Activated naive CD4-positive, alpha-beta T cell treated with anti-CD3 and anti-CD28 coated beads for 36 hours (primary cell): ENCODE results near the gene KCTD16. TPM values are rescaled to one million over a fixed set of nuclear protein-coding genes. Genes with fewer than 3 reads are reported as not detected.

ENCODE experiments used
- CTCF ChIA-PET: fragments of 350-600 bp; sonication (Branson Sonifier 250); formaldehyde crosslinking; loops from one replicate; lab custom pipeline; 2021; ENCODE audit warnings: antibody characterized with exemption; lab: Charles Lee
- DNase-seq: peaks from one replicate; pipeline ENCODE4 v3.0.0-alpha.2; 2020
- H3K27ac Mint-ChIP-seq: one replicate; pipeline ENCODE4 v1.8.0; 2021; ENCODE audit warnings: mild to moderate bottlenecking, mixed read lengths
- H3K27me3 Mint-ChIP-seq: one replicate; pipeline ENCODE4 v1.8.0; 2021; ENCODE audit warnings: low read depth, mixed read lengths
- H3K36me3 Mint-ChIP-seq: one replicate; pipeline ENCODE4 v1.8.0; 2021; ENCODE audit warnings: low read depth, mixed read lengths
- H3K4me1 Mint-ChIP-seq: one replicate; pipeline ENCODE4 v1.8.0; 2021; ENCODE audit warnings: low read depth, mixed read lengths
- H3K4me3 Mint-ChIP-seq: one replicate; pipeline ENCODE4 v1.8.0; 2021; ENCODE audit warnings: mild to moderate bottlenecking, moderate library complexity, mixed read lengths
- H3K9me3 Mint-ChIP-seq: one replicate; pipeline ENCODE4 v1.8.0; 2021; ENCODE audit warnings: mixed read lengths
- intact Hi-C: fragments of 100-400 bp; cut with micrococcal nuclease; formaldehyde crosslinking; loops from one replicate; pipeline ENCODE4 v1.15.1; 2023
- total RNA-seq, 2 experiments: library from RNA; stranded (reverse); gene quantifications; one replicate each; pipeline ENCODE4 v1.2.3, GENCODE V29; 2021

KCTD16 gene
- total RNA-seq, 2 experiments from 2014 or later, result 0.27 to 0.29 TPM

DNA sequence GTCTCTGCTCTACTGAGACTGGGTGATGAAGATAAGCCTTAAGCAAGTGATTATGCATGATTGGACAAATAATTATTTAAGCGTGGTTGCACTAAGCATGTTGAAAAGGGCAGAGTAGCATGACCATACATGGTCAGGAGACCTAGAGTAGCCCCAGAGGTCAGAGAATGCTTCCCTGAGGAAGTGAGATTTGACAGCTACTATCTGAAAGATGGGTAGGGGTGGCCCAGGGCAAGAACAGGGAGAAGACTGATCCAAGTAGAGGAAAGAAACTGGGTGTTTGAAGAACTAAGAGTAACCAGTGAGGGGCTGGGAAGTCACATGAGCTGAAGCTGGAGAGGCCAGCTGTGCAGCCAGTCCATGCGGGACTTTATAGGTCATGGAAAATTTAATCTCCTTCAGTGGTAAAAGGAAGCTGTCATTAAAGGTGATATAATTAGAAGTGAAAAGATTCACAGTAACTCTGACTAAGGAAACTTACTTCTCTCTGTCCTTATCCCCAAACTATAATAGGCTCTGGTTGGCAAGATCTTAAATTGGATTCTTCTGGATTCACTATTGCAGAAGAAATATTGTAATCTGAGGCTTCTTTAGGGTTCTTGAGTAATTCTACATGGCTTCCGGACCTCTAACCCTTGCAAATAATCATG lies 35.4 kb upstream of the KCTD16 start:
- Mint-ChIP-seq H3K27me3 (no peaks in the 10 kb centered on the region), H3K4me1 (peaks cover 4% of the 10 kb centered on the region), H3K4me3 (no peak overlapping the region), H3K27ac (no peak overlapping the region), H3K9me3 (no peaks in the 10 kb centered on the region), H3K36me3 (no peaks in the 10 kb centered on the region)
- CTCF ChIA-PET, result interaction anchor here (0.6 to 0.9 kb wide), 2 partner anchors 56 to 972 kb away, joined by 3 to 5 read pairs; no protein-coding TSS in a partner anchor
- DNase-seq, result no peak
- intact Hi-C loops, result no loop called here

DNA sequence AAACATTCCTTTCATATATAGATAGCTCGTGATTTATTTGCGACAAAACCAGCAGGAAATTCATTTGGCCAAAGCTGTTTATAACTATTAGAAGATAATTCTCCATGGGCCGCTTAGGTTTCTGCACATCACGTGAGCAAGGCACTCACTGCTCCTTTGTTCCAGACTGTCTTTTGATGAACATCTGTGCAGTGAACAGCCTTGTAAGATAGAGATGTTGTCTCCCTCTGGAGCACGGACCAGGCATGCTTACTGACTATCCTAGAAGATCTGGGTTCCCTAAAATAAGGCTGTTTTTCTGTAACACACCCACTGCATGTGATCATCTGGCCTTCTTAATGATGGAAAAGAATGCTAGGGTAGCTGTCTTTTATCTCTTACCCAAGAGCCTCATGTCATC lies 31.1 kb upstream of the KCTD16 start:
- no peaks in the 10 kb centered on the region for H3K9me3 Mint-ChIP-seq
- no peak for DNase-seq
- peaks cover 5% of the 10 kb centered on the region for H3K4me1 Mint-ChIP-seq
- no peak overlapping the region for H3K4me3 Mint-ChIP-seq
- no peaks in the 10 kb centered on the region for H3K36me3 Mint-ChIP-seq
- no peak overlapping the region for H3K27ac Mint-ChIP-seq
- H3K27me3 Mint-ChIP-seq, result no peaks in the 10 kb centered on the region
- CTCF ChIA-PET, result interaction anchor here (0.6 to 0.9 kb wide), 3 partner anchors 9 to 321 kb away, joined by 3 to 4 read pairs (median 3); no protein-coding TSS in a partner anchor
- intact Hi-C loops, result loop anchor here (1.0 kb wide), 1 partner anchor 314 kb away; no protein-coding TSS in a partner anchor

DNA sequence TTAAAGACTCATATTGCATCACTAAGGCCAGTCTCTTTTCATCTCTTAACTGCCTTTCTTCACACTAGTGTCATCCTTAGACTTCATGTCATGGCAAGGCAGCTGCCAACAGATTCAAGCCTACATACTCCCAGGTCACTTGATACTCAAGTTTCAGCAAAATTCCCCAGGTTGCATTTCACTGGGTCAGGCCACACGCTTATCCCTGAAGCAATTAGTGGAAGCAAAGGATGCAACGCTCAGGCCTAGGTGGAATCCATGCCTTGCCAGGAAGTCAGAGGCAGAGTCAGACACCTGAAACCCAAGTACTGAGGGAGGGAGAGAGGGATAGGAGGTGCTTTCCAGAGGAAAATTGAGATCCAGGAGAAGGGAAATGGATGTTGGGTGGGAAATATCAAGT lies 29.1 kb upstream of the KCTD16 start:
- DNase-seq, result no peak
- Mint-ChIP-seq H3K27ac (no peak overlapping the region), H3K27me3 (no peaks in the 10 kb centered on the region), H3K4me3 (no peak overlapping the region), H3K36me3 (no peaks in the 10 kb centered on the region), H3K9me3 (no peaks in the 10 kb centered on the region), H3K4me1 (peaks cover 2% of the 10 kb centered on the region)
- CTCF ChIA-PET, result interaction anchor here (1.4 to 1.5 kb wide), 3 partner anchors 17 to 46 kb away, joined by 3 to 5 read pairs (median 4); no protein-coding TSS in a partner anchor
- intact Hi-C loops, result loop anchor here (5.0 kb wide), 2 partner anchors 1124 to 1219 kb away; no protein-coding TSS in a partner anchor

DNA sequence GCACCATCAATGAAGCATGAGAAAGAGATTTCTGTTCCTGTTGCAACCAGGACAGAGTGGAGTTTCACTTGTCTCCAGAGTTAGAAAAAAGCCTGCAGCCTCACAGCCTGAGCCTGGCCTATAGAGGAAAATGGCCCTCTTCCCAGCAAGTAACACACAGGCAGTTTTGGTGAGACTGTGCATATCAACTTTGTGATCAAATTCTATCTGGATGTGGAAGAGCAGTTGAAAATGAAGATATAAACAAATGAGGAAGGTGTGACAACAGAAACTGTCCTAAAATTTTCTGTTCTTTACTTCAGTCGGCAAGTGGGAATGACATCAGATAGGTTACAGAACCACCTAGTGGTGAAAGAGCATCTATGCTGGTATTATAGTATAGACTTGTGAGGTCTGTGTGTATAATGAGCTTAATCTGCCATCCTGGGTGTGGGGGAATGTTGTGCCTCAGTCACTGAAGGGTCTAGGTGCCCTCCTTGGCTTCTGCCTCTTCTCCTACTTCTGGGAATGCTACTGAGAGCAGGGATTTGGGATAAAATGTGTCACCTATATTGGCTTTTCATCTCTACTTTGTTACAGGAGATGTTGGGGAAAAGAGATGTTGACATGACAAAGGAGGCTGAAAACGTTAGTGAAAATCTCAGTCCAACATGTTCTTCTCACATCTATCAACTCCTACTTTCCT lies 28.4 kb upstream of the KCTD16 start:
- no peak for DNase-seq
- Mint-ChIP-seq H3K9me3 (no peaks in the 10 kb centered on the region), H3K27me3 (no peaks in the 10 kb centered on the region), H3K4me3 (no peak overlapping the region), H3K4me1 (peaks cover 2% of the 10 kb centered on the region), H3K36me3 (no peaks in the 10 kb centered on the region), H3K27ac (no peak overlapping the region)
- intact Hi-C loops, result loop anchor here (2.0 to 5.0 kb wide), 3 partner anchors 51 to 1220 kb away; no protein-coding TSS in a partner anchor
- CTCF ChIA-PET, result interaction anchor here (0.7 to 1.5 kb wide), 7 partner anchors 12 to 984 kb away, joined by 3 to 9 read pairs (median 4); no protein-coding TSS in a partner anchor

DNA sequence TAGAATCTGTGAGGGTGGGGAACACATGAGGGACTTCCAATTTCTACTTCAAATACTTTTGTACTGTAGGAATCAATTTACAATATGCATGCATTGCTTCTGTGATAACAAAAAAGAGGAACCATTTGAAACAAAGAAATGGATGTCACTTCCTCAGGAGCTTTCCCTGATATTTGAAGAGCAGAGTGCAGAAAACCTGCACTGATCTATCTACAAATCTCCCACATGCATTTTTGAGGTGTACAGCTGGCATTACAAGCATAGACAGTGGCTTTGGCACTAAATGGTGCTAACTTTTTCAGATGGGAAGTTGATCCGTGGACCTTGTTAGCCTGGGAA lies 27.9 kb upstream of the KCTD16 start:
- Mint-ChIP-seq H3K4me1 (peaks cover 2% of the 10 kb centered on the region), H3K9me3 (no peaks in the 10 kb centered on the region), H3K27ac (no peak overlapping the region), H3K27me3 (no peaks in the 10 kb centered on the region), H3K36me3 (no peaks in the 10 kb centered on the region), H3K4me3 (no peak overlapping the region)
- no peak for DNase-seq
- intact Hi-C loops, result loop anchor here (2.0 to 5.0 kb wide), 3 partner anchors 50 to 1220 kb away; no protein-coding TSS in a partner anchor
- CTCF ChIA-PET, result interaction anchor here (0.7 to 1.5 kb wide), 7 partner anchors 12 to 984 kb away, joined by 3 to 9 read pairs (median 4); no protein-coding TSS in a partner anchor

DNA sequence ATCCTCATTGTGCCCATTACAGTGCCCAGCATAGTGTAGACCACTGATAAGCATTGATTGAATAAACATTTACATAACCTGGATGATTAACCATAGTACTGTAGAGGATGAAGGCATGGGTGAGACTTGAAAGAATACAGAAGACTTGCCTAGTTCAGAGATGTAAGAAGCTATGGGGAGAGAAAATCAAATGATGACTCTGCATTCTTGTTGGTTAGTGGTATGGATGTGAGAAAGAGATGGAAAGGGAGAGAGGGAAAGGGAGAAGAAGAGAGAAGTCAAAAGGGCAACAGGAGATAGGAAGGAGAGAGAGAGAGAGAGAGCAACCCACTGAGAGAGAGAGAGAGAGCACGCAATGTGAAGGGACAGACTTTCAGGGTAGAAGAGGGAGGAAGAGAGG lies 27.0 kb upstream of the KCTD16 start:
- Mint-ChIP-seq H3K27ac (no peak overlapping the region), H3K4me1 (peaks cover 2% of the 10 kb centered on the region), H3K9me3 (no peaks in the 10 kb centered on the region), H3K4me3 (no peak overlapping the region), H3K36me3 (no peaks in the 10 kb centered on the region), H3K27me3 (no peaks in the 10 kb centered on the region)
- DNase-seq, result no peak
- intact Hi-C loops, result loop anchor here (2.0 to 5.0 kb wide), 3 partner anchors 49 to 1221 kb away; no protein-coding TSS in a partner anchor
- CTCF ChIA-PET, result interaction anchor here (1.1 to 1.5 kb wide), 2 partner anchors 13 to 47 kb away, joined by 4 to 9 read pairs; no protein-coding TSS in a partner anchor

DNA sequence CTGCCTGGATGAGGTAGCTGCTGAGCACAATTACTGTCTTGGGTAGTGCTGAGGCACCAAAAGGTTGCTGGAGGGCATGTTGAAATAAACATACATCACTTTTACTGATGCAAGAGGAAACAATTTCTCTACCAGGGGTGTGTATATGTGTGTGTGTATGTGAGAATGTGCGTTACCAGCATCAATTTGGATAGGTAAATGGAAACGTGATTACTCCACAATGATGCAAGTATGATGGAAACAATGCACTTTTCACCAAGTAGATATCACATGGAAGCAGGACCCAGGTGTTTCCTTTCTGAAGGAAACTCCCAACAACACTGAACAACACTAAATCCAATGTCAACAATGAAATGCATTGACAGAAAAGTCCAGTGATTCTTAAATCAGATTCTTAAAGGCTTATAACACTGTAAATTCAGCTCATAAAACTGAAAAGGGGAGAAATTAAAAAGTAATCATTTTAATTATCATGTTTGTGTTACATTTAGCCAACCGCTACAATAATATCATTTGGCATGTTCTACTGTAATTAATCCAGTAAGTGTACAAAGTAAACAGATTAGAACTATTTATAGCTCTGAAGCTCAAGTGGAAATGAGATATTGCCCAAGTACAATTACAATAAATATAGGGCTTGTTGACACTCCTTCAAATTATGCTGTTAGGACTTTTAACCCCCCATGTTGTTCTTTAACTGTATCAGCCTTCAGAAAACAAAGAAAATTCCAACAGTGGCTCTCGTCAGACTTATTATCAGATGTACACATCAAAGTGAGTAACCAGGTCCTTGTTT lies 25.5 kb upstream of the KCTD16 start:
- CTCF ChIA-PET, result no interaction called here
- peaks cover 2% of the 10 kb centered on the region for H3K4me1 Mint-ChIP-seq
- H3K9me3 Mint-ChIP-seq, result no peaks in the 10 kb centered on the region
- no peak overlapping the region for H3K4me3 Mint-ChIP-seq
- H3K36me3 Mint-ChIP-seq, result no peaks in the 10 kb centered on the region
- no peaks in the 10 kb centered on the region for H3K27me3 Mint-ChIP-seq
- no peak for DNase-seq
- no peak overlapping the region for H3K27ac Mint-ChIP-seq
- intact Hi-C loops, result loop anchor here (5.0 kb wide), 2 partner anchors 1128 to 1223 kb away; no protein-coding TSS in a partner anchor

DNA sequence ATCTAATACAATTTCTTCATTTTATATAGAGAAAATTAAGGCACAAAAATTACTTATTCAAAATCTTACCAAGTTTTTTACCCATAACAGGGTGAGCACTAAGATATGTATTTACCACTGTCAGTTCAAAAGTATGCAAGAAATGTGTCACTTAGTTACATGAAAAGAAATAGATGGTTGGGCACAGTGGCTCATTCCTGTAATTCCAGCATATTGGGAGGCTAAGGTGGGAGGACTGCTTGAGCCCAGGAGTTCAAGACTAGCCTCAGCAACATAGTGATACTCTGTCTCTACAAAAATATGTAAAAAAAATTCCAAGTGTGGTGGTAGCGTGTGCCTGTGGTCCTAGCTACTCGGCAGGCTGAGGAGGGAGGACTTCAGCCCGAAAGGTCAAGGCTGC lies 19.6 kb upstream of the KCTD16 start:
- Mint-ChIP-seq H3K27ac (no peak overlapping the region), H3K9me3 (no peaks in the 10 kb centered on the region), H3K27me3 (no peaks in the 10 kb centered on the region)

DNA sequence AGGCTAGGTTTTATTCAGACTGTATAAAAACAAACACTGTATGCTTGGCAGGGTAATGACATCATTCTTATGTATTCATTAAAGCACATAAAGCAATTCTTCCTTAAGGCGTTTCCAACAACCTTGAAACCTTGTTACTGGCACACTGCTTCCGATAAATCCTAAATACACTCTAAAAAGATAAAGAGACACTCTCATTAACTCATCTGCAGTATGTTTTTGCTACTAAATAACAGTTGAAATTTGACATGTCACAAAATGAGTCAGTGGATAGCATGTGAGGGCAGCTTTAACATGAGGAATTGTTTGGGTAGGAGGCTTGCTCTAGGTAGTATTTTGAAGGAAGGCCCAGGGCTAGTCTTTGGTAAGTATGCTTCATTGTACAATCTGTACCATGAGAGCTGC lies 13.9 kb upstream of the KCTD16 start:
- H3K27ac Mint-ChIP-seq, result no peak overlapping the region
- intact Hi-C loops, result no loop called here
- no peak overlapping the region for H3K4me3 Mint-ChIP-seq

More for the DNA sequence above, 19.6 kb upstream of the KCTD16 start:
- Mint-ChIP-seq H3K4me1 (no peaks in the 10 kb centered on the region), H3K4me3 (no peak overlapping the region), H3K36me3 (no peaks in the 10 kb centered on the region)
- CTCF ChIA-PET, result no interaction called here
- intact Hi-C loops, result no loop called here
- no peak for DNase-seq

DNA sequence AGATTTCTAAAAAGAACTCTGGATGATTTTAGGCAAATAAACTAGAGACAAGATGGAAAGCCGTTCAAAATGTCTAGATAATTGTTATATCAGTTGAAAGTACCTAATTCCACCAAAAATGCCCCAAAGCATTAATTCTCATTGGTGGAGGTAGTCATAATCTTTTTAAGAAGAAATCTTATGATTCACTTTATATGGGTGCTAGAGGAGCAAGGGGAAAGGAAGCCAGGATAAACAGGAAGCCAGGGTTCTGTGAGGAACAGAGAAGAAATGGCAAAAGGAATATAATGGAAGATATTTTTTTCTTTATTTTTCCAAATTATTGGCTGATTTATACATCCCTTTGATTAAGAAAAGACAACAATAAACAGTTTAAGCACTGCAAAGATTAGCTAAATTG lies 8.0 kb upstream of the KCTD16 start:
- no peak for DNase-seq
- intact Hi-C loops, result no loop called here
- peaks cover 25% of the 10 kb centered on the region for H3K36me3 Mint-ChIP-seq
- H3K27ac Mint-ChIP-seq, result no peak overlapping the region
- no peak overlapping the region for H3K4me3 Mint-ChIP-seq
- no peaks in the 10 kb centered on the region for H3K9me3 Mint-ChIP-seq
- H3K4me1 Mint-ChIP-seq, result peaks cover 12% of the 10 kb centered on the region
- H3K27me3 Mint-ChIP-seq, result no peaks in the 10 kb centered on the region
- CTCF ChIA-PET, result interaction anchor here (1.7 kb wide), 1 partner anchor 23 kb away, joined by 9 read pairs; no protein-coding TSS in a partner anchor

More for the DNA sequence above, 13.9 kb upstream of the KCTD16 start:
- H3K4me1 Mint-ChIP-seq, result peaks cover 2% of the 10 kb centered on the region
- peaks cover 12% of the 10 kb centered on the region for H3K36me3 Mint-ChIP-seq
- no peaks in the 10 kb centered on the region for H3K9me3 Mint-ChIP-seq
- CTCF ChIA-PET, result no interaction called here
- H3K27me3 Mint-ChIP-seq, result no peaks in the 10 kb centered on the region
- no peak for DNase-seq

DNA sequence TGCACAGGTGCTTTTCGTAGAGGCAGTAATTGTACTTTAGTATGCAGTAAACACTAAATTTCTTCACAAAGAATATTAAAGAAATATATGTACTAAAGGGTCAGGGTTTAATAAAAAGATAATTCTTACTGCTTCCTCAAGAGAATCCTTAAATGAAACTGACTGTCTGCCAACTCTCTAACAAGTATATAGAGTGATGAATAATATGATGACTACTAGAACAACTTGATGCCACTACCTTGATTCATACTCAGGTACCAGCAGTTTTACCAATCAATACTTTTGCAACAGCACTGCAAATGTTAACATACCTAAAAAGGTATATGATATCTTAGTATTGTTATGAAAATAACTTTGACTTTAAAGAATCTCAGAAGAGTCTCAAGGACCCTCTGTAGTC lies 4.0 kb upstream of the KCTD16 start:
- CTCF ChIA-PET, result no interaction called here
- no peak for DNase-seq
- H3K27ac Mint-ChIP-seq, result no peak overlapping the region
- H3K4me3 Mint-ChIP-seq, result no peak overlapping the region
- no peaks in the 10 kb centered on the region for H3K27me3 Mint-ChIP-seq
- no peaks in the 10 kb centered on the region for H3K9me3 Mint-ChIP-seq
- peaks cover 22% of the 10 kb centered on the region for H3K36me3 Mint-ChIP-seq
- H3K4me1 Mint-ChIP-seq, result peaks cover 38% of the 10 kb centered on the region
- intact Hi-C loops, result no loop called here

DNA sequence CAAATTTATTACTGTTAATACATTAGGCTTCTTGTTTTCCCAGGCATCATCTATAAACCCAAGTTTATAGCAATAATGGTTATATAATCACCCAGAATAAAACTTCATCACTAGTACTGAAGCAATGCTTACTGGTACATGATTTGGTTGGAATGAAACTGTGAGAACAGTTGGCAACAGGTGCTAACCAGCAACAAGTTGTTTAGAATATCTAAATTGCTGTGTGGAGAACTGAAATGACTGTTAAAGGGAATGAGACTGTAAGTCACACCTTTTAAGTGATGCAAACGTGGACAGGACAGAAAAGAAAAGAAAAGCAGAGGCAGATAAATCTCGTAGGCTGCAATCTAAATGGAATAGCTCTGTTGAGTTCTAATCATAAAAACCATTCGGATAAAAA lies 2.7 kb upstream of the KCTD16 start:
- intact Hi-C loops, result no loop called here
- no peaks in the 10 kb centered on the region for H3K9me3 Mint-ChIP-seq
- H3K36me3 Mint-ChIP-seq, result peaks cover 14% of the 10 kb centered on the region
- no peak overlapping the region for H3K27ac Mint-ChIP-seq
- no peak for DNase-seq
- no peaks in the 10 kb centered on the region for H3K27me3 Mint-ChIP-seq
- CTCF ChIA-PET, result no interaction called here
- H3K4me1 Mint-ChIP-seq, result peaks cover 39% of the 10 kb centered on the region
- no peak overlapping the region for H3K4me3 Mint-ChIP-seq
